Upper lobe of left lung (tissue), 4 donors: ENCODE measurements around the gene ABHD17C.

ENCODE experiments used
- CTCF ChIP-seq, 6 experiments: fragments of 450-650 bp in 4 of 6; fragments of 200-600 bp in 2 of 6; sonication (generic) in 2 of 6; IDR thresholded peaks; one replicate each; pipeline ENCODE4 v1.5.1; 2016 to 2019; ENCODE audit warnings: antibody characterized with exemption in 6 of 6
- POLR2AphosphoS5 ChIP-seq, 2 donors: sonication (generic); formaldehyde crosslinking; IDR thresholded peaks; one replicate each; pipeline ENCODE4 v1.5.1; 2017; ENCODE audit warnings: antibody characterized with exemption in 2 of 2

- TF ChIP-seq CTCF (IDR thresholded peaks at IDR 0.05): no peak
- TF ChIP-seq POLR2AphosphoS5 (IDR thresholded peaks at IDR 0.05): no peak
Observed at GRCh38 chr15:80703081-80703480, 8.0 kb downstream of the ABHD17C start.
